Stimulated activated CD8-positive, alpha-beta memory T cell treated with anti-CD3 and anti-CD28 coated beads, Interleukin-7, amount 100 ng/mL, for 24 hours (primary cell): Measurements from ENCODE around the gene RAB43.
"Not testable (repeated sequence)": the region's sequence is repeated elsewhere in the genome, so short reads cannot be mapped to it uniquely, and the experiment has no call there.

Experiments
- DNase-seq: peaks from one replicate; pipeline ENCODE4 v3.0.0-alpha.2; 2020; ENCODE audit warnings: low read depth

Gene RAB43

DNA sequence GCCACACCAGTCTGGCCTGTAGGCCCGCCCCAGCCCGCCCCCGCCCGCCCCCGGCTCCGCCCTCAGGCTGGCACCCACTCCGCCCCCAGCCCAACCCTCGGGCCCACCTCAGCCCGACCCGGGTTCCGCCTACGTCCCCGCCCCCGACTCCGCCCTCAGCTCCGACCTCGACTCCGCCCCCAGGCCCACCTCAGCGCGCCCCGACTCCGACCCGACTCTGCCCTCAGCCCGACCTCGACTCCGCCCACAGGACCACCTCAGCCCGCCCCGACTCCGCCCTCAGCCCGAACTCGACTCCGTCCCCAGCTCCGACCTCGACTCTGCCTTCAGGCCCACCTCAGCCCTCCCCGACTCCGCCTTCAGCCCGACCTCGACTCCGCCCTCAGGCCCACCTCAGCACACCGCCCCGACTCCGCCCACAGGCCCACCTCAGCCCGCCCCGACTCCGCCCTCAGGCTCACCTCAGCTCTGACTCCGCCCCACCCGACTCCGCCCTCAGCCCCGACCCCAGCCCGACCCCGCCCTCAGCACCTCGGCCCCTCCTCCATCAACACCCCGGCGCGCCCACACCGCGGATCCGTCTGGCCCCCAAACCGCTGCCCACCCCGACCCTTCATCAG is at the start of gene RAB43:
Gene RAB43, minus strand, starts transcription at position 13 of the 620 bp plus-strand sequence. CDS start 315 bp downstream, outside the sequence.
- peak; percentile 73 for DNase-seq

DNA sequence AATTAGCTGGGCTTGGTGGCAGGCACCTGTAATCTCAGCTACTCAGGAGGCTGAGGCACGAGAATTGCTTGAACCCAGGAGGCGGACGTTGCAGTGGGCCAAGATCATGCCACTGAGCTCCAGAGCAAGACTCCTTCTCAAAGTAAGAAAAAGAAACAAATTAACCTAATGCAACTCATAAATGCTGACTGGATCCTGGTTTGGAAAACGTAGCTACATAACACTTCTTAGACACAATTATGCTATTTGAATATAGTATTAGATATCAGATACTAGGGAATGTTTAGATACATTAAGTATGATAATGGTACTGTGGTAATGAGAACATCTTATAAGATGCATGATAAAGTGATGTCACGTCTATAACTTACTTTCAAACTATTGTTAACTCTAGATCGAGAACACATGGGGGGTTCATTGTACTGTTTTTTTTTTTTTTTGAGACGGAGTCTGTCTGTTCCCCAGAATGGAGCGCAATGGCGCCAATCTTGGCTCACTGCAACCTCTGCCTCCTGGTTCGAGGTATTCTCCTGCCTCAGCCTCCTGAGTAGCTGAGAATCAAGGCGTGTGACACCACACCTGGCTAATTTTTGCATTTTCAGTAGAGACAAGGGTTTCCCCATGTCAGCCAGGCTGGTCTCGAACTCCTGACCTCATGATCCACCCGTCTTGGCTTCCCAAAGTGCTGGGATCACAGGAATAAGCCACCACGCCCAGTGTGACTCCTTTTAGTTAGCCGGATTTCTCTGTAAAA is 45.2 kb upstream of the RAB43 start:
- DNase-seq: no peak

DNA sequence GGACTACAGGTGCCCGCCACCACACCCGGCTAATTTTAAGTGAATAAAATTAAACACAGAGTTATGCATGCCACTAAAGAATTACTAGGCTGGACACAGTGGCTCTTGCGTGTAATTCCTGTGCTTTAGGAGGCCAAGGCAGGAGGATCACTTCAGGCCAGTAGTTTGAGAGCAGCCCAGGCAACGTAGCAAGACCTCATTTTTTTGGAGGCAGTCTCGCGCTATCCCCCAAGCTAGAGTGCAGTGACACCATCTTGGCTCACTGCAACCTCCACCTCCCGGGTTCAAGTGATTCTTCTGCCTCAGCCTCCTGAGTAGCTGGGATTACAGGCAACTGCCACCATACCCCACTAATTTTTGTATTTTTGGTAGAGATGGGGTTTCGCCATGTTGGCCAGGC is 44.0 kb upstream of the RAB43 start:
- not testable (repeated sequence) for DNase-seq

DNA sequence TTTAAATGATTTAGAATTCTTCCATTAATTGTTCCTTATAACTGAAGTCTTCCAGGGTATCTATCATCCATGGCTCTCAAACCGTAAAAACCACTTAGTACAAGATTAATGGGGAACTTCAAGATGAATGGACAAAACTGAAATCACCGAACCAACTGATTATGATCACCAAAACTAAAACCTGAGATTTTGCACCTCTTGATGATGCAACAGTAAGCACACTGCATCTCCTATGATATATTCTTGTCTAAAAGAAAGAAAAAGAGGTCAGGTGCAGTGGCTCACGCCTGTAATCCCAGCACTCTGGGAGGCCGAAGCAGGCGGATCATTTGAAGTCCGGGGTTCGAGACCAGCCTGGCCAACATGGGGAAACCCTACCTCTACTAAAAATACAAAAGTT is 42.9 kb upstream of the RAB43 start:
- no peak for DNase-seq

DNA sequence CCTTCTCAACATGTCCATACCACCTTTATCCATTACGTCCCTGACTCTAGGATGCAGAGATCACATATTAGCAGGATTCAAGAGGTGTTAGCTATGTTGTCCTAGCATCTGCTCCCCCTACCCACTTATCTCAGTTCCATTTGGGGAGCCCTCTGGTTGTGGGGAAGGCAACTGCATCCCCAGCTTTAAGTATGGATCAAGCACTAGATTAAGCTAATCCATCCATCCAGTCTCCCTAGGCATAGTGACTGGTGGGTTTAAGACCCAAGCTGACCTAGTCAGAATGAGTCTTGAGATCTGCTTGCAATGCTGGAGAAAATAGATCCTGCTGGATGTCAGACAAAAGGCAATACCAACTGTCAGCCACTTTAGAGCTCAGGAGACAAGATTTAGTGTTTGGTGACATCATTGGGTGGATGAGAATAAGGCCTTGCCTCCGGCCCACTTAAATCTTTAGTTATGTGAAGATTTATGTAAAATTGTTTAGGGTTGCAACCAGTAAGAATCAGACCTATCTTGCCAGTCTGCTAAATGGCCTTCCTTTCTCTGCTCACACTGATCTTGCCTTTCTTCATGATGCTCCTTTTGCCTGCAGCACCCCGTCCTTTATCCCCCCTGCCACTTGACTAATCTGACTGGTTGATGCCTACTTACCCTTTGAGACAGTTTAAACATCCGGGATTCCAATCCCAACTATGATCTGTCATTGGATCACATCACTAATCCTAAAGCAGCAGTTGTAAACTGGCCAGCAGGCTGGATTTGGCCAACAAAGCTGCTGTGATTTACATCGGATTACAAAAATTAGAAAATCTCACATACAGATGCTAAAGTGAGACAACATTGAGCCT is 41.4 kb upstream of the RAB43 start:
- DNase-seq: no peak

DNA sequence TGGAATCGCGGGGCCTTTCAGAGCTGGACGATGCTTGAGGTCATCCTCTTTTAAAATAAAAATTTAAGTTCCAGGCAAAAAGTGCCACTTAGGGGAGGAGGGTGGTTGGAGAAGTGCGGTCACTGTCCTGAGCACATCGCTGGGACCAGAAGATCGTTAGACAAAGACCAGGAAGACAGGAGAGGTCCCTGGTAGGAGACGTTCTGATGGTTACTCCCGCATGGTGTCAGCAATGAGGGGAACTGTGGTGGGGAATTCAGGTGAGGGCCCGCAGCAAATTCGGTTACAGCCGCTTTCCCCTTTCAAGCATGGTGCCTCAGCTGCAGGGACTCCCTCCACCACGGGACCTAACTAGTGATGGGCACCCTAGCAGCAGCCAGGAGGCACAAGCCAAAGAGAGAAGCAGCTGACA is 40.3 kb upstream of the RAB43 start:
- no peak for DNase-seq

DNA sequence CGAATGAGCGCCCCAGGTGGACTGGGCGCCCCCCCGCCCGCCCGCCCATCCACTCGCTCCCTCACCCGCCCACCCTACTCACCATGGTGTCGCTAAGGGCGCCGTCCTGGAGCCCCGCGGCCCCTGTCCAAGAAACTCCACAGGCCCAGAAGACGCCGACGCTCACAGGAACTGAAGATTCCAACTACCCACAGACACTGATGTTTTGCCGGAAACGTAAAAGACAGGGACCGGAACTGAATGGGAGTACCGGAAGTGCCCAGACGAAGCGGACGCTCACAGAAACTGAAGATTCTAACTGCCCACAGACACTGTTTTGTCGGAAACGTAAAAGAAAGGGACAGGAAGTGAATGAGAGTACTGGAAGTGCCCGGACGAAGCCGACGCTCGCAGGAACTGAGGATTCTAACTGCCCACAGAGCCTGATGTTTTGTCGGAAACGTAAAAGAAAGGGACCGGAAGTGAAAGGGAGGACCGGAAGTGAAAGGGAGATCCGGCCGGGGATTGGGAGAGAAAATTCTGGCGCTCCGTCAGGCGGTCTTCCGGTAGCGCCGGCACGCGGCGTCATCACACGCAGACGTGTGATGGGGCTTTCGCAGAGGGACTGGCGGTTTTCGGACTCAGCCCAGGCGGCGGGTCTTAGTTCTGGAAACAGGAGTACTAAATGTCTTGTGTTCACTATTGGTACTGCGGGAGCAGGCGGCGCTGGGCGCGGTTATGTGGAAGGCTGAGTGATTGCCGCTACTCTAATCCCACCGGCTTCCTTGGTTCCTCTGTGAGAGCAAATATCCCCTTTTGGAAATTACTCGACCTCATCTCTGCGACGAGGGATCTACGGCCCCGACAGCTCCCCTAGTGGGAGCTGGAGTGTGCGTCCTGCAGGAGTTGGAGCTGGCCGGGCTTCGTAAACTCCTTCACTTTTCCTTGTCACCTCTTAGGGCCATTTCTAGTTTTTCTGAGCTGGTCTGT is 39.6 kb upstream of the RAB43 start, which contains the start of gene ISY1:
Gene ISY1, minus strand, starts transcription at position 173 of the 969 bp plus-strand sequence. Its CDS starts 88 bp downstream, at position 85.
- peak; percentile 69 for DNase-seq

DNA sequence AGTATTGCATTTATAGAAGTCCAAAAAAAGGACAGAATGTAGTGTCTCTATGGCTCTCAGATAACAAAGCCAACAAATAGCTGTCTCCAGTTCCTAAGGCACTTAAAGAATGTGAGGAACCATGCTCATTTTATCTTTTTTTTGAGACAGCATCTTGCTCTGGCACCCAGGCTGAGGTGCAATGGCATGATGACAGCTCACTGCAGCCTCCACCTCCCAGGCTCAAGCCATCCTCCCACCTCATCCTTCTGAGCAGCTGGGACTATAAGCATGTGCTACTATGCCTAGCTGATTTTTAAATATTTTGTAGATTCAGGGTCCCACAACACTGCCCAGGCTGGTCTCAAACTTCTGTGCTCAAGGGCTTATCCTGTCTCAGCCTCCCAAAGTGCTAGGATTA is 23.2 kb upstream of the RAB43 start:
- no peak for DNase-seq

DNA sequence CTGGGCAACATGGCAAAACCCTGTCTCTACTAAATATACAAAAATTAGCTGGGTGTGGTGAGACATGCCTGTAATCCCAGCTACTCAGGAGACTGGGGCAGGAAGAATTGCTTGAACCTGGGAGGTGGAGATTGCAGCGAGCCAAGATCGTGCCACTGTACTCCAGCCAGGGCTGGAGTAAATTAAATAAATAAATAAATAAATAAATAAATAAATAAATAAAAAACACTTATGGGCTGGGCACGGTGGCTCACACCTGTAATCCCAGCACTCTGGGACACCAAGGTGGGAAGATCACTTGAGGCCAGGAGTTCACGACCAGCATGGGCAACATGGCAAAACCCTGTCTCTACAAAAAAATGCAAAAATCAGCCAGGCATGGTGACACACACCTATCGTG is 19.4 kb upstream of the RAB43 start:
- not testable (repeated sequence) for DNase-seq

DNA sequence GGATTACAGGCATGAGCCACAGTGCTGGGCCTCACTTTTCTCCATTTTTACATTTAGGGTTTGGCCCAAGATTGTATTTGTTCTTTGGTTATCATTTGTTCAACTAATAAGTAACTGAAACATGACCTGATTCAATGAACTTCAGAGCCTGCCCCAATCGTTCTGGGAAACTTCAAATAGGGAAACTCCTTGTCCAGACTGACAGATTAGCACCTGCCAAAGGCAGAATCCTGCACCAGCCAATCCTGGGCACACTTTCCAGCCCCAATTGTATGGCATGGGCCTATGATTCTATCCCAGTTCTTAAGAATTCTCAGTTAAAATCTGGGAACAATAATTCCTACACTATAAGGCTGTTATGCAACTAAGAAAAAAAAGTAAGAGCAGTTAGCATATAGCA is 18.3 kb upstream of the RAB43 start:
- no peak for DNase-seq

DNA sequence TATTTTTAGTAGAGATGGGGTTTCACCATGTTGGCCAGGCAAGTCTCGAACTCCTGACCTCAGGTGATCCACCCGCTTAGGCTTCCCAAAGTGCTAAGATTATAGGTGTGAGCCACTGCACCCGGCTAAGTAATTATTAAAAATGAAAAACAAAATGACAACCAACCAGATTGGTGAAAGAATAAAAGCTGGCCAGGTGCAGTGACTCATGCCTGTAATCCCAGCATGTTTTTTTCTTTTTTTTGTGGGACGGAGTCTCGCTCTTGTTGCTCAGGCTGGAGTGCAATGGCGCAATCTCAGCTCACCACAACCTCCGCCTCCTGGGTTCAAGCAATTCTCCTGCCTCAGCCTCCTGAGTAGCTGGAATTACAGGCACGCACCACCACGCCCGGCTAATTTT is 14.7 kb upstream of the RAB43 start:
- DNase-seq: not testable (repeated sequence)

DNA sequence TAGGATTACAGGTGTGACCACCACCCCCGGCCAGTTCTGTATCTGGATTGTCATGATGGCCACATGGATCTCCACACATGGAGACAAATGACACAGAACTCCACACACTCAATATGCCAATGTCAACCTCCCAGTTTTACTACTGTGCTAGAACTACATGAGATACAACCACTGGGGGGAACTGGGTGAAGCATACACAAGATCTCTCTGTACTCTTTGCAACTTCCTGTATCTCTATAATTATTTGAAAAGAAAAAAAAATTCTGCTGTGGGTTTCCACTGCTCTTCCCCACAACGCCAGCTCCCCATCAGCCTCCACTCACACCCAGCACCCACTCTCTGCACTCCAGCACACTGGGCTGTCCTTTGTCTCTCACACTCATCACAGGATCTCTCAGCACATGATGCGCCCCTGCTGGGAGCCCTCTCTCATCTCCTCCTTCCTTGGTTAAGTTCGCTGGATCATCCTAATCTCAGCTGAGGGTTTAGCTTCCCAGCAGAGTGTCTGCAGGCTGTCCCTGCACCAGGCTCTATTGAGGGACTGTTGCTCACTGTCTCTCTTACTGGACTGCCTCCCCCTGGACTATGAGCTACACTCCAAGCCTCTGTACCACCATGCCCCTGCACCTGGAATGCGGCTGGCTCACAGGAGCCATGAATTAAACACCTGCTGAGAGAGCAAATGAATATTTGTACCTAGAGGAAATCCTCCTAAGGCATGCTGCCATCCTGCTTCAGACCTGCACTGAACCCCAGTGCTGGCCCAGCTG is 10.7 kb upstream of the RAB43 start:
- DNase-seq: no peak

DNA sequence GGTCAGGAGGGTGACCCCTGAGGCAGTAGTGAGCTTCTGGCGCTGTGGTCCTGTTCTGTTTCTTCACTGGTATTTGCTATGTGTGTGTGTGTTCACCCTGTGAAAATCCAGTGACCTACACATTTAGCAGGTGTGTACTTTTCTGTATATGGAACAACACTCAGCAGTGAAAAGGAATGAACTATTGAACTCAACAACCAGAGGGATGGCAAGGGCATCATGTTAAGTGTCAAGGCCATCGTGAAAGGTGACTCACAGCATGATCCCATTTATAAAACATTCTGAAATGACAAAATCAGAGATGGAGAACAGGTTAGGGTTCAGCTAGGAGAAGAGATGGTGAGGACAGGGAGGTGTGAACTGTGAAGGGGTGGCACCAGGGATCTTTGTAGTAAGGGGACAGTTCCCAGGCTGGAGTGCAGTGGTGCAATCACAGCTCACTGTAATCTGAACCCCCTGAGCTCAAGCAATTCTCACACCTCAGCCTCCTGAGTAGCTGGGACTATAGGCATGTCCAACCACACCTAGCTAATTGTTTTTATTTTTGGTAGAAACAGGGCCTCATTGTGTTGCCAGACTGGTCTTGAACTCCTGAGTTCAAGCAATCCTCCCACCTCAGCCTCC is 10.0 kb upstream of the RAB43 start:
- no peak for DNase-seq

DNA sequence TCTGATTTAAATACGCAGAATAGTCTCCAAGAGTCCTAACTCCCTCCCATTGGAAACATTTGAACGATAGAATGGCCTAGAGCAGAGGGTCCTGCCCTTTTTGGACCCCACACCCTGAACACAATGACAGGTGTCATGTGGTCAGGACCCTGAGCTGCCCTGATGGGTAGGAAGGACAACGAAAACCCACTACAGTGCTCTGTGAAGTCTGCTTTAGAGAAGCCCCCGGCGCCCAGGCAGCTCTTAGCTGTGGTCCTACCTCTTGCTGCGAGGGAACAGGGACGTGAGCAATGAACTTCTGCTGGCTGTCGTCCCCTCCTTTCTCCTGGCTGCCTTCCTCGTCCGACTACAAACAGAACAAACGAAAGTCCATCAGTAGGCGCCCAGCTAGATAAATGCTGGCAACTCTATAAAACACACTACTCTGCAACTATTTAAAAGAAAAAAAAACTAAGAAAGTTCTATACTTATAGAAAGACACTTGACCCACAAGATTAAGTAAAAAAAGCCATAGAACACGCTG is 8.7 kb upstream of the RAB43 start:
- no peak for DNase-seq

DNA sequence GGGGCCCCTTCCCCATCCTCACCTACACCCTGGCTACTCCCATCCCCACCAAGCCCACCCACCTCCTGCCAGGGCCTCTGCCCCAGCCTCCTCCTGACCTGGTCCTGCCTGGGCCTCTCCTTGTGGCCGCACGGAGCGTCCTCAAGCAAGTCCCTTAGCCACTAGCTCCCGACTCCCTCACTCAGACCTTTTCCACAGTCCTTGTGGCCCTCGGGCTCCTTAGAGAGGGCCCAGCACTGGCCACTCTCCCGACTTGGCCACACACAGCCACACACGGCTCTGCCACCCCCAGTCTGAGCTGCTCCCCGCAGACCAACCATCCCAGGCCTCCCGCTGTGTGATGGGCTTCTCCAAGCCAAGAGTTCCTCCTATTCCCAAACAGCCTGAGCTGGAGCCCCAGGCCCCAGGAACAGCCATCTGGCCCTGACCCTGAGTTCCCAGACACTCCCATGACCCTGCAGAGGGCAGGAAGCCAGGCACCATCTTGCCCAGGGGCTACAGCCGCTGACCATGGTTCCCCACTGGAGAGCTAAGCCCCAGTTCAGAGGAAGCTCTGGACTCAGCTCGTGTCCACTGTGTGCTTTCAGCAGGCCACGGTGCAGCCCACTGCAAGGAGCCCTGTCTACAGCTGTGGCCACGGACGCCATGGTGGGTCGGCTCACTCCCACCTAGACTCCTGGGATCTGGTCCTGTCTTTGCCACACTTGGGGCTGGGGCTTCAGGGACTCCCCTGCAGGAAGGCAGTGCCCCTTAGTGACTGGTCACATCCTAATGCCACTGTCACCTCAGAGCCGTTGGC is 7.0 kb upstream of the RAB43 start:
- DNase-seq: no peak

DNA sequence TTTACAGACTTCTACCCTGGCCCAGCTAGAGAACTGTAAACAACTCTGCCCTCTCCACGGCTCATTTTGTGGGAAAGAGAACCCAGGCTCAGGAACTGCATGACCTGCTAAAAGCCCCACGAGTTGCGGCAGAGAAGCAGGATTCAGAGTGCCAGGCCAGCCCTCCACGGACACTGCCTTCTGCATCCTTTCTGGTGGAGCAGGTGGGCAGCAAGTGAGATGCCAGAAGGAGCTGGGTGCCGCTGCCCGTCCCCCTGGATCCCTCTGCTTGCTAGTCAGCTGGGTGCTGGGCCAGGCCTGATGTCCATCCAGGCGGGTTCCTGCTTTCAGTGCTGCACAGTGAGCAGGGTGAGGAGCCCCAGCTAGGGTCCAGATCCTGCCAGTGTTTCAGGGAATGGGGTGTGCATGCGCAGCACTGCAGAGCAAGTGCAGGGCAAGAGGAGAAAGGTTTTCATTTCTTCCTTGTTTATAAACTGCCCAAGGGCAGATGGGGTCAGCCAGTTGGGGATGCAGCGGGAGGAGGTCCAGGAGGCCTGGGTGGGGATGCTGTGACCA is 5.2 kb upstream of the RAB43 start:
- no peak for DNase-seq

DNA sequence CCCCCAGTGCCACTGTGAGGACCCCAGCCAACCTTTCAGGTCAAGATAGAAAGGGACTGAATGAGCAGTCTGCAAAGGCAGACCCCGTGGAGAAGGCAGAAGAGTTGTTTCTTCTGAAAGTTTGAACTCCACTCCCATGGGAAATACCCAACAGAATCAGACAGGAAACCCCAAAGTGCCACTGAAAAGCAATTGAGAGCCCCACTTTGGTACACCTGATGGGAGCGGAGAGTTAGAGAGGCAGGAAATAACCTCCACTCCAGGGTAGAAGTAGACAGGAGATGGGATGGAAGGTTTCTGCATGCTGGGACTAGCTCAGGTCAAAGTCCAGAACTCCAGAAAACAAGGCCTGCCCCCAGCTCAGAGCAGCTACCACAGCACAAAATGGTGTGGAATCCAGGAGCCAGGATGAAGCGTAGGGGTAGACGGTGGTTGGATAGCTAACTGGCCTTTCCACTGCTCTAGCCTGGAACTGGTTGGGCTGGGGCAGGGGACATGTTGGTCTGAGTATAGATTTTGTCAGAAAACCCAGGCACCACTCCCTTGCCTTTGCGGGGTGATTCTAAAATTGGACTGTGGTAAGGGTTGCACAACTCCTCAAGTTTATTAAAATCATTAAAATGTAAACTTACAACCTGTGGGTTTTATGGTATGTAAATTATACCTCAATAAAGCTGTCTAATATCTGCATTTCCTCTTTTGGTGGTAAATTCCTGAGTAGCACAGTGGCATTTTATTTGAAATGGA is 1.9 kb upstream of the RAB43 start:
- no peak for DNase-seq

DNA sequence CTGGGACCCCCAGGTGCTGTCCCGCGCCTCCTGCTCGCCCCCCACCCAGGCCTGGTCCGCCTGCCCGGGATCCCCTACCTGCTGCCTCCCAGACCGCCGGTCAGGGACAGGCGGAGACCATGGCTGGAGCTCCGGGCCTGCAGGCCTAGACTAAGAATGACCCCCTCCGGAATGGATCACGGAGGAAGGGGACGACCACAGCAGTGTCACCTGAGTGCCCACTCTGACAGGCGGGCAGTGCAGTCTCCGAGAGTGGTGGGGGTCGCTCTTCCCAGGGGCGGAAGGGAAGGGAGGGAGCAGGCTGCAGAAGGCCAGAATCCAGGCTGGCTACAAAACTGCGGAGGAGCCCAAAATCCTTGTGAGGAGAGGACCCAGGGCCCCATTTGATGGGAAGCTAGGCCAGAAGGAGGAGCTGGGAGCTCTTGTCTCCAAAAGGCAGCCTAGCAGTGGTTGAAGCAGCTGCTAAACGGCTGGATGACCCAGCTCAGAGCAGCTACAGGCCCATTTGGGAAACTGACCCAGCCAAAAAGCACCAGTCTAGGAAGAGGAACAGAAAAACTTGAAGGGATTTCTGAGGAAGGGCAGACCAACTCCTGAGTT is 908 bp upstream of the RAB43 start:
- DNase-seq: no peak
